Panc1 (cell line): ENCODE data around the gene IGFBP7. TPM values are rescaled to one million over a fixed set of nuclear protein-coding genes. Genes with fewer than 3 reads are reported as not detected.

Experiments
- ATAC-seq: fragments of 200-7000 bp; cut with Tn5 transposase; 2 replicates; pipeline ENCODE4 v1.9.1; 2020; ENCODE audit warnings: mild to moderate bottlenecking, moderate library complexity
- BruUV-seq: library from RNA; stranded (reverse); fragments of 400-500 nt; replicated peaks from 2 replicates; lab custom pipeline; 2021; lab: Mats Ljungman, UMichigan
- CTCF ChIA-PET: fragments of 300-600 bp; sonication (Branson Sonifier 250); formaldehyde crosslinking; loops from one replicate; lab custom pipeline; 2022; ENCODE audit warnings: antibody characterized with exemption; lab: Charles Lee
- POLR2A ChIA-PET: fragments of 300-600 bp; sonication (Branson Sonifier 250); formaldehyde crosslinking; loops from one replicate; lab custom pipeline; 2022; ENCODE audit warnings: antibody characterized with exemption; lab: Charles Lee
- DNase-seq: peaks from one replicate; pipeline ENCODE4 v3.0.0-alpha.2; 2010; ENCODE audit warnings: low read depth, low spot score
- H3K27ac ChIP-seq: 2 replicates; pipeline ENCODE4 v1.5.1; 2011; ENCODE audit warnings: mild to moderate bottlenecking, low read length, inconsistent platforms
- H3K27me3 ChIP-seq: fragments of 200-500 bp; sonication (Bioruptor generic); 2 replicates; pipeline ENCODE4 v1.6.0; 2014; ENCODE audit warnings: low read length, inconsistent platforms; ENCODE audit not compliant: control insufficient read depth, insufficient read depth
- H3K36me3 ChIP-seq: fragments of 200-500 bp; sonication (Bioruptor generic); 2 replicates; pipeline ENCODE4 v1.5.1; 2014; ENCODE audit warnings: inconsistent platforms, mild to moderate bottlenecking, low read length, moderate library complexity; ENCODE audit not compliant: control insufficient read depth, insufficient read depth
- H3K4me1 ChIP-seq: 2 replicates; pipeline ENCODE4 v1.5.1; 2011; ENCODE audit warnings: inconsistent platforms, mild to moderate bottlenecking, low read length, moderate library complexity; ENCODE audit not compliant: control insufficient read depth, insufficient read depth
- H3K4me3 ChIP-seq, 2 experiments: 2 replicates each; pipeline ENCODE4 v1.5.1; 2011 to 2012; ENCODE audit warnings: low read depth in 2 of 2, low read length in 2 of 2, mild to moderate bottlenecking in 2 of 2, inconsistent platforms in 1 of 2, moderate library complexity in 1 of 2
- H3K9me3 ChIP-seq: fragments of 200-500 bp; sonication (Bioruptor generic); 2 replicates; pipeline ENCODE4 v1.5.1; 2014; ENCODE audit warnings: low read depth, mild to moderate bottlenecking, inconsistent platforms, low read length, moderate library complexity; ENCODE audit not compliant: control insufficient read depth, insufficient read depth
- POLR2AphosphoS5 ChIP-seq: IDR thresholded peaks from 2 replicates; pipeline ENCODE4 v1.6.1; 2012; ENCODE audit warnings: mild to moderate bottlenecking, low read depth, low read length, moderate library complexity
- SIN3A ChIP-seq: IDR thresholded peaks from 2 replicates; pipeline ENCODE4 v1.6.1; 2012; ENCODE audit warnings: low read depth, mild to moderate bottlenecking, low read length, moderate library complexity, borderline replicate concordance; ENCODE audit not compliant: insufficient read depth
- TCF7L2 ChIP-seq: IDR thresholded peaks from 2 replicates; pipeline ENCODE4 v1.6.1; 2011; ENCODE audit warnings: mild to moderate bottlenecking, low read depth, low read length, inconsistent platforms
- in situ Hi-C: cut with HindIII; loops from 2 replicates; pipeline ENCODE4 v1.10.0; 2016; ENCODE audit warnings: low sequenced_read_pairs, low pct_unique_long_range_greater_than_20kb
- intact Hi-C: fragments of 100-400 bp; cut with micrococcal nuclease; formaldehyde crosslinking; loops from one replicate; pipeline ENCODE4 v1.10.0; 2022; ENCODE audit not compliant: unreplicated experiment
- total RNA-seq: library from RNA; stranded (reverse); gene quantifications from one replicate; pipeline ENCODE4 v1.2.1, GENCODE V29; 2021; ENCODE audit not compliant: unreplicated experiment
- TF ChIP-seq, protein P1 (sequence below), 2 experiments: IDR thresholded peaks; 2 replicates each; pipeline ENCODE4 v1.6.1; 2011 to 2012; ENCODE audit warnings: low read depth in 2 of 2, control low read depth in 1 of 2, low read length in 1 of 2, mild to moderate bottlenecking in 1 of 2, moderate library complexity in 1 of 2; ENCODE audit not compliant: insufficient read depth in 1 of 2
- TF ChIP-seq, protein P2 (sequence below): fragments of 450-650 bp; IDR thresholded peaks from 2 replicates; pipeline ENCODE4 v1.5.1; 2017; ENCODE audit warnings: mild to moderate bottlenecking

Gene IGFBP7
- total RNA-seq, 1 experiment from 2014 or later = 9.5 TPM

- ChIA-PET CTCF (no interaction called here), POLR2A (no interaction called here)
- H3K9me3 ChIP-seq = no peaks in the 10 kb centered on the region
- no TSS peak for BruUV-seq
- H3K4me1 ChIP-seq = no peaks in the 10 kb centered on the region
- DNase-seq = no peak
- no peak overlapping the region for H3K27ac ChIP-seq
- intact Hi-C loops = no loop called here
- no peaks in the 10 kb centered on the region; the same call in 1 of the 2 replicates for H3K27me3 ChIP-seq
- H3K4me3 ChIP-seq = no peak overlapping the region
- in situ Hi-C loops = no loop called here
- TF ChIP-seq POLR2AphosphoS5 (no peak), TCF7L2 (no peak), SIN3A (no peak)
- TF ChIP-seq, protein P1, sequence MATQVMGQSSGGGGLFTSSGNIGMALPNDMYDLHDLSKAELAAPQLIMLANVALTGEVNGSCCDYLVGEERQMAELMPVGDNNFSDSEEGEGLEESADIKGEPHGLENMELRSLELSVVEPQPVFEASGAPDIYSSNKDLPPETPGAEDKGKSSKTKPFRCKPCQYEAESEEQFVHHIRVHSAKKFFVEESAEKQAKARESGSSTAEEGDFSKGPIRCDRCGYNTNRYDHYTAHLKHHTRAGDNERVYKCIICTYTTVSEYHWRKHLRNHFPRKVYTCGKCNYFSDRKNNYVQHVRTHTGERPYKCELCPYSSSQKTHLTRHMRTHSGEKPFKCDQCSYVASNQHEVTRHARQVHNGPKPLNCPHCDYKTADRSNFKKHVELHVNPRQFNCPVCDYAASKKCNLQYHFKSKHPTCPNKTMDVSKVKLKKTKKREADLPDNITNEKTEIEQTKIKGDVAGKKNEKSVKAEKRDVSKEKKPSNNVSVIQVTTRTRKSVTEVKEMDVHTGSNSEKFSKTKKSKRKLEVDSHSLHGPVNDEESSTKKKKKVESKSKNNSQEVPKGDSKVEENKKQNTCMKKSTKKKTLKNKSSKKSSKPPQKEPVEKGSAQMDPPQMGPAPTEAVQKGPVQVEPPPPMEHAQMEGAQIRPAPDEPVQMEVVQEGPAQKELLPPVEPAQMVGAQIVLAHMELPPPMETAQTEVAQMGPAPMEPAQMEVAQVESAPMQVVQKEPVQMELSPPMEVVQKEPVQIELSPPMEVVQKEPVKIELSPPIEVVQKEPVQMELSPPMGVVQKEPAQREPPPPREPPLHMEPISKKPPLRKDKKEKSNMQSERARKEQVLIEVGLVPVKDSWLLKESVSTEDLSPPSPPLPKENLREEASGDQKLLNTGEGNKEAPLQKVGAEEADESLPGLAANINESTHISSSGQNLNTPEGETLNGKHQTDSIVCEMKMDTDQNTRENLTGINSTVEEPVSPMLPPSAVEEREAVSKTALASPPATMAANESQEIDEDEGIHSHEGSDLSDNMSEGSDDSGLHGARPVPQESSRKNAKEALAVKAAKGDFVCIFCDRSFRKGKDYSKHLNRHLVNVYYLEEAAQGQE (IDR thresholded peaks at IDR 0.05; ENCODE audit: insufficient read depth in 1 of 2, low read depth in 2 of 2, low read length in 1 of 2) = no peak
- TF ChIP-seq, protein P2, sequence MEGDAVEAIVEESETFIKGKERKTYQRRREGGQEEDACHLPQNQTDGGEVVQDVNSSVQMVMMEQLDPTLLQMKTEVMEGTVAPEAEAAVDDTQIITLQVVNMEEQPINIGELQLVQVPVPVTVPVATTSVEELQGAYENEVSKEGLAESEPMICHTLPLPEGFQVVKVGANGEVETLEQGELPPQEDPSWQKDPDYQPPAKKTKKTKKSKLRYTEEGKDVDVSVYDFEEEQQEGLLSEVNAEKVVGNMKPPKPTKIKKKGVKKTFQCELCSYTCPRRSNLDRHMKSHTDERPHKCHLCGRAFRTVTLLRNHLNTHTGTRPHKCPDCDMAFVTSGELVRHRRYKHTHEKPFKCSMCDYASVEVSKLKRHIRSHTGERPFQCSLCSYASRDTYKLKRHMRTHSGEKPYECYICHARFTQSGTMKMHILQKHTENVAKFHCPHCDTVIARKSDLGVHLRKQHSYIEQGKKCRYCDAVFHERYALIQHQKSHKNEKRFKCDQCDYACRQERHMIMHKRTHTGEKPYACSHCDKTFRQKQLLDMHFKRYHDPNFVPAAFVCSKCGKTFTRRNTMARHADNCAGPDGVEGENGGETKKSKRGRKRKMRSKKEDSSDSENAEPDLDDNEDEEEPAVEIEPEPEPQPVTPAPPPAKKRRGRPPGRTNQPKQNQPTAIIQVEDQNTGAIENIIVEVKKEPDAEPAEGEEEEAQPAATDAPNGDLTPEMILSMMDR = no peak
- H3K36me3 ChIP-seq = no peaks in the 10 kb centered on the region
- ATAC-seq = no peak
Measured at GRCh38 chr4:57051524-57051923, 58.7 kb downstream of the IGFBP7 start.

GRCh38 chr4:57051095-57051494 is 59.1 kb downstream of the IGFBP7 start:
- DNase-seq = no peak
- in situ Hi-C loops (no loop called here), intact Hi-C loops (no loop called here)
- Histone ChIP-seq H3K9me3 (no peaks in the 10 kb centered on the region), H3K27ac (no peak overlapping the region), H3K27me3 (no peaks in the 10 kb centered on the region; the same call in 1 of the 2 replicates), H3K4me3 (no peak overlapping the region), H3K4me1 (no peaks in the 10 kb centered on the region), H3K36me3 (no peaks in the 10 kb centered on the region)
- TF ChIP-seq, protein P1 (IDR thresholded peaks at IDR 0.05; ENCODE audit: insufficient read depth in 1 of 2, low read depth in 2 of 2, low read length in 1 of 2) = no peak
- TF ChIP-seq, protein P2 = no peak
- TF ChIP-seq POLR2AphosphoS5 (no peak), SIN3A (no peak), TCF7L2 (no peak)
- no TSS peak for BruUV-seq
- ATAC-seq = no peak
- CTCF ChIA-PET = no interaction called here
- POLR2A ChIA-PET = no interaction called here
